Raji (cell line): Measurements from ENCODE around the gene ZNF593.

Experiments
- POLR2A ChIP-seq: IDR thresholded peaks from 2 replicates; pipeline ENCODE4 v1.6.1; 2011; ENCODE audit warnings: low read depth, low read length, control low read depth; ENCODE audit not compliant: insufficient read depth

The ZNF593 gene

DNA sequence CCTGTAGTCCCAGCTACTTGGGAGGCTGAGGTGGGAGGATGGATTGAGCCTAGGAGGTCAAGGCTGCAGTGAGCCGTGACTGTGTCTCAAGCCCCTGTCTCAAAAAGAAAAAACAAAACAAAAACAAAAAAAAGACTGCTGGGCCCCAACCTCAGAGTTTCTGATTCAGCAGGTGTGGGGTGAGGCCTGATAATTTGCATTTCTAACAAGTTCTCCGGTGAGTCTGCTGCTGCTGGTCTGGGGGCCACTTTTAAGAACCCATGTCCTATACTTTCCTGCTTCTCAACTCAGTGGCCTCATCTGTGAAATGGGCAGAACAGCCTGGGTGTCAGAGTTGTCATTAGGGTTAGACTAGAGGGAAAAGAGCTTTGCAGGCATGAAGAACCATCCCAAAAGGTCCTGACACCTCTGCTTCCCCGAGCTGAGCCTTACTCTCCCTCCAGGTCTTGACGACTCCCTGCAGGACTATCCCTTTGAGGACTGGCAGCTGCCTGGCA is 10.3 kb downstream of the ZNF593 start:
- TF ChIP-seq POLR2A = no peak

DNA sequence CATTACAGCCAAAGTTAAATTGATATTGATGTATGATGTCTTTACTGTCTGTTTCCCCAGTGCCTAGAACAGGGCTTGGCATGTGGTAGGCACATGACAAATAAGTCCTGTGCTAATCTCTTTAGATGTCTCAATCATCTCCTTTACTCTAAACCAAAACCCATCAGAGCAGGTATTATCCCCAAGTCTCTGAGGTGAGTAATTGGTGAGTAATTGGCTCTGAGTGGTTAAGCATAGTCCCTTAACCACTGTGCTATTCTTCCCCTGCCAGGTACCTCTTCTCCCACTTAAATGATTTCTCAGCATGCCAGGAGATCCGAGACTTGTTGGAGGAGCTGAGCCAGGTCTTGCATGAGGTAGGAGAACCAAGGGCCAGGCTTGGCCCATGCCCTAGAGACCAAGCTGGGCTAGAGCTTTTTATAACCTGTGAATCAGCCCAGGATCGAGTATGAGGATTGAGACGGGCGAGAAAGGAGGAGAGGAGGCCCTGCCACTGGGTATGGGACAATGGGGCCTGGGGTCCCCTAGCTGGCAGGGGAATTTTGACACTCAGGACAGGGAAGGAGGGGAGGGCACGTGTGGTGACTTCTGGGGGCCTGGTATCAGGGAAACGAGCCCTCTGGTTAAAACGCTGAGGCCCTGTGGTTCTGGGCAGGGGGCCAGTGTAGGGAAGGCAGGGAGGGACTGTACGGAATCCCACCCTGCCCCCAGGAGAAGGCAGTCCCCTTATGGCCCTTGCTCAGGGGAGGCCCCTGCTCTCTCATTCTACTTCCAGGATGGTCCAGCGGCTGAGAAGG is 12.1 kb downstream of the ZNF593 start:
- TF ChIP-seq POLR2A = no peak

DNA sequence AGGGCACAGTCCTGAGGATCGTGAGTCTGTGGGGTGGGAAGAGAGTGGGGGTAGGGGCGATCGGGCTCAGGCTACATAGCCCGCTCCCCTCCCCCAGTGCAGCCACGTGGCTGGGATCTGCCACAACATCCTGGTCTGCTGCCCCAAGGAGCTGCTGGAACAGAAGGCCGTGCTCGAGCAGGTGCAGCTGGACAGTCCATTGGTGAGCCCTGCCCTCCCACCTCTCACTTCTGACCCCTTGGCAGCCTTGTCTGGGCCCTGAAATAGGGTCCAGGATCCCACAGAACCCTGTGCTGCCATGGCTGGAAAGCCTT is 12.6 kb downstream of the ZNF593 start:
- no peak for TF ChIP-seq POLR2A

DNA sequence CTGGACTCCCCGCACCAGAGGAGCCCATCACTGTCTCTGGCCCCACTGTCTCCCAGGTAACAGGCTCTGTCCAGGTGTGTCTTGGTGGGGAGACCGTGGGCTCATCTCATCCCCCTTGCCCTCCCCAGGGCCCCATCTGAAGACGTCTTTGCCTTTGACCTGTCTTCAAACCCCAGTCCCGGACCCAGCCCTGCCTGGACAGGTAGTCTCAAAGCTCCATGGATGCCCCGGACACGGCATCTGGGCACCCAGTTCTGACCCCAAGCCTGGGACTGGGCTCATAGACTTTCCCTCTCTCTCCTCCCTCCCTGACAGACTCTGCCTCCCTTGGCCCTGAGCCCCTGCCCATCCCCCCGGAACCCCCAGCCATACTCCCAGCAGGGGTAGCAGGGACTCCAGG is 14.4 kb downstream of the ZNF593 start:
- no peak for TF ChIP-seq POLR2A

DNA sequence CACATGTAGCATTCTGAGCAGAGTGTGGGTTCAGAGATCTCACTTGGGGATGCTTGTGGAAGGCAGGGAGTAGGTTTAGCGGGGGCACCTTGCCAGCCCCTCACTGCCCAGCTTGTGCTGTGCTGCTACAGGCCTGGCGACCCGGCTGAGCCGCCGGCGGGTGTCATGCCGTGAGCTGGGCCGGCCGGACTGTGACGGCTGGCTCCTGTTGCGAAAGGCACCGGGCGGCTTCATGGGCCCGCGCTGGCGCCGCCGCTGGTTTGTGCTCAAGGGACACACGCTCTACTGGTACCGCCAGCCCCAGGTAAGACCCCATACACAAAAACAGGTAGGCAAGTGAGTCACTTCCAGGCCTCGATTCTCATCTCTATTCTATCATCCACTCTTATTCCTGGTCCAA is 15.2 kb downstream of the ZNF593 start:
- TF ChIP-seq POLR2A = no peak

DNA sequence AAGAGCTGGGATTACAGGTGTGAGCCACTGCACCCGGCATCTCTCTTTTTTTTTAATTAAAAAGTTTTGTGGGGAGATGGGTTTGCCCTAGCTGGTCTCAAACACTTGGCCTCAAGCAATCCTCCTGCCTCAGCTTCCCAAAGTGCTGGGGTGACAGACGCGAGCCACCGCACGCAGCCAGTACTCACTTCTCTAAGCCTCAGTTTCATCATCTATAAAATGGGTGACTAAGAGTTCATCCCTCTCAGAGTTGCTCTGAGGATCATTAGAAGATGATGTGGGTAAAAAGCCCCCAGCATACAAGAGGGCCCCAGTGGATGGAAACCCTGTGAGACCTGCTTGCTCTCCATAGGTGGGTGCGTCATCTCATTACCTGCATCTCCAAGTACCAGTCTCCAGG is 18.2 kb downstream of the ZNF593 start:
- no peak for TF ChIP-seq POLR2A

DNA sequence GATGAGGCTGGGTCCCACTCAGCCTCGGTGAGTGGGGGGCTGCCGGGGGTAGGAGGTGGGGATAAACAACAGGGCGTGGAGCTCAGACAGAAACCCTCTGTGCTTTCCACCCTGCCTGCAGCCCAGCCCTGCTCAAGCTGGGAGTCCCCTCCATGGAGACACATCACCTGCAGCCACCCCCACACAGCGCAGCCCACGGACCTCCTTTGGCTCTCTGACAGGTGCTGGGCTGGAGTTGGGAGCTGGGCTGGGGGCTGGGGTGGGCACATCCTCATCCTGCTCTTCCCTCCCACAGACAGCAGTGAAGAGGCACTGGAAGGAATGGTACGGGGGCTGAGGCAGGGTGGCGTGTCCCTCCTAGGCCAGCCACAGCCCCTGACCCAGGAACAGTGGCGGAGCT is 18.8 kb downstream of the ZNF593 start:
- TF ChIP-seq POLR2A = no peak

DNA sequence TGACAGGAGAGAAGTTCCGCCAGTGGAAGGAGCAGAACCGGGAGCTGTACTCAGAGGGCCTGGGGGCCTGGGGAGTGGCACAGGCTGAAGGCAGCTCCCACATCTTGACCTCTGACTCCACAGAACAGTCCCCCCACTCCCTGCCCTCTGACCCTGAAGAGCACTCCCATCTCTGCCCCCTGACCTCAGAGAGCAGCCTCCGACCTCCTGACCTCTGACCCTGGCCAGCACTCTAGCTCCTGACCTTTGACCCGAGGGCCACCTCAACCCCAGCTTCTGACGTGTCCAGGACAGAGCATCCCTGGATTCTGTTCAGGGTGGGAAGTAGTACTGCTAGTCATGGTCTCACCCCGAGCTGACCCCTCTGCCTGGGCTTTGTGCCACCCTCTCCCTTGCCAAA is 19.6 kb downstream of the ZNF593 start:
- no peak for TF ChIP-seq POLR2A

DNA sequence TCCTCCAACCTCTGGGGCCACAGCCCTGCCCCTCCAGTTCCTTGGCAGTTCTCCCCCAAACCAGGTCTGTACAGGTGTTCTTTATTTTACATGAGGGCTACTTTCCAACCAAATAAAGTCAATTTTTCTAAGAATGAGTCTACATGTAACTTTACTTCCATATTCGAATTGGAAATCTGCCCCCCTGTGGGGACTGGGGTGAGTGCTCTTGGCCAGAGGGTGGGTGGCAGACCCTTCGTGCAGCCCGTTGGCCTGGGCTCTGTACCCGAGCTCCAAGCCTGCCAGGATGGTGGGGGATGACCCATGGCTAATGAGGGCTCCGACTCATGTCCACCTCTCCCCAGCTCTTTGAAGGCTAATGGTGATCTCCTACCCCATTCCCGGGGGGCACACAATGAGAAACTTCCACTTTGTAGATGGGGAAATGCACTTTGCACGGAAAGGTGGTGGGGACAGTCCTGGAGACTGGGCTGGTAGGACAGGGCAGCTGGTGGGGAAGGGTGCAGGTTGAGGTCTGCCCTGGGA is 20.1 kb downstream of the ZNF593 start:
- no peak for TF ChIP-seq POLR2A

DNA sequence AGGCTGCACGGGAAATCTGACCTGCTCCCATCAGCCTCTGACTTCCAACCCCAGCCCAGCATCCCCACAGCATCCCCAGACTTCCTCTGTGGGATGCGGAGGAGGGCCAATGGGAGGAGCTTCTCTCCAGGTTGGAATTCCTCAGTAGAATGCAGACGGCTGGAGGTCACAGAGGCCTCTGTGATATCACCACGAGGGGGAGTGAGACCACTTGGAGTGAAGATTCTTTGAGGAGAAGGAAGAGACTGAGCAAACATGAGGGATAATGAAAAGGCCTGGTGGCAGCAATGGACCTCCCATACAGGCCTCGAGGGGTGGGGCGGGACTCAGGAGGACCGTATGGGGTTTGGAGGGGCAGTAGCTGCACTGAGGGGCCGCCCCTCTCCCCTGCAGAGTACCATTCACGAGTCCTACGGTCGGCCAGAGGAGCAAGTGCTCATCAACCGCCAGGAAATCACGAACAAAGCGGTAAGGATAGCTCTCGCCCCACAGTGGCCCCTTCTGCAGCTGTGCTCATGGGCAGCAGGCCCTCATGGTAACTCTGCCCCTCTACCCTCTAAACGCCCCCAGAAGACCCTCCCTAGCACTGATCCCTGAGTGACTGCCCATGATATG is 20.8 kb downstream of the ZNF593 start, which contains the start of gene CATSPER4:
CATSPER4 (plus strand) TSS at position 230 of the 615 bp plus-strand sequence; CDS start at position 256, 26 bp downstream.
- no peak for TF ChIP-seq POLR2A

DNA sequence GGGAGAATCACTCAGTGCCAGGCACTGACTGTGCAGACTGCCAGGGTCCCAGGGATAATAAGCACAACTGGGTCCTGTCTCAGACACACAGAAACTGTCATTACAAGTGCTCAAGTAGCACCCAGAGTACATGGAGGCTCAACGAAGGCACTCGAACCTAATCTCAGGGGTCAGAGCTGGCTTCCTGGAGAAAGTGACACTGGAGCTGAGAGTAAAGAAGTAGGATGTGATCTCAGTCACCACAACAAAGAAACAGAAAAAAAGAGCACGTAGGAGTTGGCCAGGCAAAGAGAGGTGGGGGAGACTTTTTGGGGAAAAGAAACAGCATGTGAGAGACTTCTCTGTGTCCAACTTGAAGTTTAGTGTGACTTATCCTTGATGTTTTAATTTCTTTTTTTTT is 22.0 kb downstream of the ZNF593 start:
- no peak for TF ChIP-seq POLR2A

DNA sequence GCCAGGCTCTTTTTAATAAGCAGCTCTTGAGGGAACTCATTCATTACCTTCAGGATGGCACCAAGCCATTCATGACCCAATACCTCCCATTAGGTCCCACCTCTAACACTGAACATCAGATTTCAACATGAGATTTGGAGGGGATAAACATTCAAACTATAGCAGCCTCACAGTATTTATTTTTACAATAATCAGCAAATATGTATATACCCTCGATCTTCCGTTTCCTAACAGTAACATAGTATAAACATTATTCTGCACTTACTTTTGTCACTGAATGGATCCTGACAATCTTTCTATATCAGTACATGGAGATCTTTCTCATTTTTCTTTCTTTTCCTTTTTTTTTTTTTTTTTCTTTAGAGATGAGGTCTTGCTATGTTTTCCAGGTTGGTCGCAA is 26.1 kb downstream of the ZNF593 start:
- no peak for TF ChIP-seq POLR2A

DNA sequence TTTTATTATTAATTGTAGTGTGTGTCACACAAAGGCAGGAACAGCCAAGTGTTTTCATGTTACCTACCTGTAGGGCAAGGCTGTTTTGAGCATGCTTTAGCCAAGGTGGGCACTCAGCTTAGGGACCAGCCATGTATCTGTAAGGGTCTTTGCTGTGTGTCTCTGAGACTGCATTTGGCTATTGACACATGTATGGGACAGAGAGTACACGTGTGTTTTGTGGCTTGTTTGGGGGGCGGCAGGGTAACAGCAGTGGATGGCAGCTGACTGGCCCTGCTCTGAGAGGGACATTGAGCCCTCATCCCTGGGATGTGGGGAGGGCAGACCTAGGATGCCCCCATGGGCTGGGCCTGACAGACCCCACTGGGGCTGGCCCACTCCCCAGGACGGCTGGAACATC is 27.6 kb downstream of the ZNF593 start:
- TF ChIP-seq POLR2A = no peak

DNA sequence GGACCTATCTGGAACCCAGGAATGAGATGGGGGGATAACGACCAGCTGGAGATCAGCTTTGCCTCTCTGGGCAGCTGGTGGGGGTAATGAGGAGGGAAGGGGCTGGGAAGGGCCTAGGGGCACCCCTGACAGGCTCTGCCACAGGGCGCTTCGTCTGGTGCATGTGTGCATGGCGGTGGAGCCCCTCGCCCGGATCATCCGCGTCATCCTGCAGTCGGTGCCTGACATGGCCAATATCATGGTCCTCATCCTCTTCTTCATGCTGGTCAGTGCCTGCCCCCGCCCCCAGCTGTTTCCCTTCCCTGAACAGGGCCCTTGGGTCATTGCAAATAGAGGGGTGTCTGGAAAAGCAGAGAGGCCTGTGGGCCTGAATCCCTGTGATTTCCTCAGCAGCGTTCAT is 28.1 kb downstream of the ZNF593 start:
- no peak for TF ChIP-seq POLR2A

DNA sequence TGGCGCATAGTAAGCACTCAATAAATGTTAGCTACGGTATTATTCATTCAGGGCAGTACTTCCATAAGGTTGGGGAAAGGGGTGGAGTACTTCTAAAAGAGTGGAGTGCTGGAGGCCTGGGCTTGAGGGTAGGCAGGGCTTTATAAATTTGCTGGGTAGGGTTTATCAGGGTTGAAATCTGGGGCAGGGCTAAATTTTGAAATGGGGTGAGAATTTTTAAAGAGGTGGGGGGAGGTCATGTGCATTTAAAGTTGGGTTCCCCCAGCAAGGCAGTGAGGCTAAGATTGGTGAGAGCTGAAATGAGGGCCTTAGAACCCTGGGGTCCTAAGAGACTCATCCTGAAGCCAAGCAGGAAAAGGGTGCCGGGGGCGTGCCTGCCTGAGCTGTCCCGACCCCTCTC is 30.7 kb downstream of the ZNF593 start:
- TF ChIP-seq POLR2A = no peak

DNA sequence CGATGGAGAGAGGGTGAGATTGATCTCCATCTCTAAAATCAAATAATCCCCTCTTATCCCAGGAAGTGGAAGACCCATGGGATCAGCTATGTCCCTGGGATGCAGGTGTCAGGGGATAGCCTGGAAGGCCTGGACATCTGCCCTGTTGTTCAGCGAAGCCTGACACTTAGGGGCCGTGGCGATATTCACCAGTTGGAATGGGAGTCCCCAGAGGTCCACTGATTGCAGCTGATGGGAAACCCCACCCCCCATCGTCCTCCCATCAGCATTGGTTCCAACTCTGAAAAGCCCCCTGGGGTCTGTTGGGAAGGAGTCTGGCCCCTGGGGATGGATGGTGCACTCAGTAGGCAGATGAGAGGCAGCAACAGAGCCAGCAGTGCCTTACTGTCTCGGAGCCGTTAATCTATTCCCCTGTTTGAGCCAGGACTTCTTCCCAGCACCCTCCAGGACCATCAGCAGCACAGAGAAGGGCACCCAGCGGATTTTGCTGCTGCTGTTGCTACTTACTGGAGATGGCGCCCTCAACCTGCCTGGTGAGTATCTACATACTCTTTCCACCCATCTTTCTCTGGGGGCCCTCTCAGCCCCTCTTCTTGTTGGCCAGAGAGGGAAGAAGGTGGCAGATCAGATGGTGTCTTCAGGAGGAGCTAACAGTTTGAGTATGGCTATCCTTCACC is 34.1 kb downstream of the ZNF593 start:
- no peak for TF ChIP-seq POLR2A
